Mesendoderm (in vitro differentiated cells): ENCODE measurements around the gene GRIK5.

Source experiments
- DNase-seq: peaks from one replicate; pipeline ENCODE4 v3.0.0; 2013
- H2AK5ac ChIP-seq: 2 replicates; pipeline ENCODE4 v1.6.1; 2013; ENCODE audit warnings: low read length, inconsistent platforms
- H2BK120ac ChIP-seq: 2 replicates; pipeline ENCODE4 v1.6.1; 2013; ENCODE audit warnings: low read depth, mild to moderate bottlenecking, low read length, moderate library complexity, mixed read lengths
- H2BK15ac ChIP-seq: replicated peaks from 2 replicates; pipeline ENCODE4 v1.6.1; 2013; ENCODE audit warnings: low read depth, mild to moderate bottlenecking, moderate library complexity
- H2BK5ac ChIP-seq: 2 replicates; pipeline ENCODE4 v1.6.1; 2013; ENCODE audit warnings: low read length, inconsistent platforms
- H3K18ac ChIP-seq: 2 replicates; pipeline ENCODE4 v1.6.1; 2013; ENCODE audit warnings: mild to moderate bottlenecking, low read length, mixed read lengths
- H3K23ac ChIP-seq: one replicate; pipeline ENCODE4 v1.6.1; 2013; ENCODE audit warnings: low read length
- H3K27ac ChIP-seq: 2 replicates; pipeline ENCODE4 v1.5.1; 2013; ENCODE audit warnings: low read depth, mild to moderate bottlenecking, inconsistent platforms, low read length, moderate library complexity
- H3K27me3 ChIP-seq: 2 replicates; pipeline ENCODE4 v1.6.1; 2013; ENCODE audit warnings: low read length, control low read depth, mild to moderate bottlenecking, inconsistent platforms; ENCODE audit not compliant: insufficient read depth, poor library complexity
- H3K36me3 ChIP-seq: 2 replicates; pipeline ENCODE4 v1.6.1; 2013; ENCODE audit warnings: low read length, inconsistent platforms; ENCODE audit not compliant: control insufficient read depth, insufficient read depth
- H3K4ac ChIP-seq: one replicate; pipeline ENCODE4 v1.6.1; 2013; ENCODE audit warnings: low read depth, mild to moderate bottlenecking, low read length, moderate library complexity
- H3K4me1 ChIP-seq: 2 replicates; pipeline ENCODE4 v1.6.1; 2013; ENCODE audit warnings: low read depth, low read length, inconsistent platforms; ENCODE audit not compliant: control insufficient read depth
- H3K4me2 ChIP-seq: 2 replicates; pipeline ENCODE4 v1.6.1; 2013; ENCODE audit warnings: low read length
- H3K4me3 ChIP-seq: 2 replicates; pipeline ENCODE4 v1.5.1; 2013; ENCODE audit warnings: mild to moderate bottlenecking, low read length
- H3K56ac ChIP-seq: one replicate; pipeline ENCODE4 v1.6.1; 2013; ENCODE audit warnings: low read length
- H3K79me1 ChIP-seq: 2 replicates; pipeline ENCODE4 v1.6.1; 2013; ENCODE audit warnings: low read length, inconsistent platforms
- H3K79me2 ChIP-seq: 2 replicates; pipeline ENCODE4 v1.6.1; 2013; ENCODE audit warnings: mild to moderate bottlenecking, low read length; ENCODE audit not compliant: control insufficient read depth, insufficient read depth
- H3K9ac ChIP-seq: 2 replicates; pipeline ENCODE4 v1.6.1; 2013; ENCODE audit warnings: low read length, inconsistent platforms
- H4K5ac ChIP-seq: one replicate; pipeline ENCODE4 v1.6.1; 2013; ENCODE audit warnings: low read length
- H4K8ac ChIP-seq: one replicate; pipeline ENCODE4 v1.6.1; 2013; ENCODE audit warnings: low read depth, mild to moderate bottlenecking, control low read depth, low read length, moderate library complexity
- WGBS: extraction: QIAGEN DNeasy Blood & Tissue Kit; methylation state at CpG from one replicate; pipeline ENCODE4 v1.1.7; 2013; ENCODE audit warnings: low lambda C conversion rate, missing lambda C conversion rate; ENCODE audit not compliant: insufficient coverage; ENCODE audit errors: extremely low coverage; 5-methylcytosine and 5-hydroxymethylcytosine counted together

Gene GRIK5

GRCh38 chr19:42081584-42082203 is 11.7 kb upstream of the GRIK5 start:
- Histone ChIP-seq H2BK120ac (no peak overlapping the region), H3K4ac (no peak overlapping the region), H3K27ac (no peak overlapping the region), H4K8ac (no peak overlapping the region), H3K4me3 (no peak overlapping the region), H3K18ac (no peak overlapping the region), H4K5ac (no peak overlapping the region), H3K36me3 (peaks cover 18% of the 10 kb centered on the region), H2AK5ac (no peak overlapping the region), H3K4me1 (no peaks in the 10 kb centered on the region), H3K79me1 (peaks cover 21% of the 10 kb centered on the region), H3K27me3 (no peaks in the 10 kb centered on the region), H2BK15ac (no peak overlapping the region), H3K79me2 (peaks cover 35% of the 10 kb centered on the region), H3K23ac (no peak overlapping the region), H3K4me2 (no peak overlapping the region), H2BK5ac (no peak overlapping the region), H3K9ac (no peak overlapping the region), H3K56ac (no peak overlapping the region)
- DNase-seq, result peak; percentile 50
- WGBS, result no CpG with 5 or more reads among the region's 2 CpGs

GRCh38 chr19:42080764-42081375 is 10.9 kb upstream of the GRIK5 start:
- H3K4me2 ChIP-seq, result no peak overlapping the region
- H3K79me2 ChIP-seq, result peaks cover 42% of the 10 kb centered on the region
- H3K9ac ChIP-seq, result no peak overlapping the region
- DNase-seq, result no peak
- H2BK15ac ChIP-seq, result no peak overlapping the region
- H2BK120ac ChIP-seq, result no peak overlapping the region
- no peaks in the 10 kb centered on the region for H3K27me3 ChIP-seq
- no peaks in the 10 kb centered on the region for H3K4me1 ChIP-seq
- H3K4ac ChIP-seq, result no peak overlapping the region
- H3K56ac ChIP-seq, result no peak overlapping the region
- no peak overlapping the region for H2AK5ac ChIP-seq
- H4K8ac ChIP-seq, result no peak overlapping the region
- no peak overlapping the region for H3K18ac ChIP-seq
- H3K79me1 ChIP-seq, result peaks cover 21% of the 10 kb centered on the region
- peak overlapping the region; percentile 24 for H3K23ac ChIP-seq
- H4K5ac ChIP-seq, result no peak overlapping the region
- H2BK5ac ChIP-seq, result no peak overlapping the region
- no CpG with 5 or more reads among the region's 28 CpGs for WGBS
- H3K27ac ChIP-seq, result no peak overlapping the region
- H3K36me3 ChIP-seq, result peaks cover 18% of the 10 kb centered on the region
- H3K4me3 ChIP-seq, result no peak overlapping the region

- Histone ChIP-seq H3K56ac (no peak overlapping the region), H2AK5ac (no peak overlapping the region), H3K4me1 (peaks cover 2% of the 10 kb centered on the region), H3K36me3 (peaks cover 18% of the 10 kb centered on the region), H4K8ac (no peak overlapping the region), H3K4me2 (no peak overlapping the region), H3K4ac (no peak overlapping the region), H3K4me3 (no peak overlapping the region), H3K27me3 (no peaks in the 10 kb centered on the region), H3K23ac (no peak overlapping the region), H3K79me2 (peaks cover 42% of the 10 kb centered on the region), H3K18ac (no peak overlapping the region), H3K9ac (no peak overlapping the region), H3K79me1 (peaks cover 21% of the 10 kb centered on the region), H3K27ac (no peak overlapping the region), H2BK15ac (no peak overlapping the region), H2BK120ac (no peak overlapping the region), H4K5ac (no peak overlapping the region), H2BK5ac (no peak overlapping the region)
- WGBS, result no CpG with 5 or more reads among the region's 44 CpGs
- no peak for DNase-seq
These were observed 10.1 kb upstream of the GRIK5 start for GRCh38 chr19:42079886-42080763.

- Histone ChIP-seq H4K8ac (no peak overlapping the region), H3K4ac (no peak overlapping the region), H3K27ac (no peak overlapping the region), H3K36me3 (peaks cover 18% of the 10 kb centered on the region), H4K5ac (no peak overlapping the region), H3K79me2 (peaks cover 42% of the 10 kb centered on the region), H3K79me1 (peaks cover 21% of the 10 kb centered on the region), H3K23ac (no peak overlapping the region), H2AK5ac (no peak overlapping the region), H3K4me2 (no peak overlapping the region), H3K9ac (no peak overlapping the region), H3K27me3 (no peaks in the 10 kb centered on the region), H2BK15ac (no peak overlapping the region), H2BK120ac (no peak overlapping the region), H3K56ac (no peak overlapping the region), H3K4me3 (no peak overlapping the region), H2BK5ac (no peak overlapping the region), H3K18ac (no peak overlapping the region), H3K4me1 (peaks cover 4% of the 10 kb centered on the region)
- WGBS, result no CpG with 5 or more reads among the region's 16 CpGs
- no peak for DNase-seq
These were observed 9.3 kb upstream of the GRIK5 start for GRCh38 chr19:42079276-42079669.

- Histone ChIP-seq H2BK5ac (no peak overlapping the region), H3K4me1 (peaks cover 4% of the 10 kb centered on the region), H4K8ac (no peak overlapping the region), H3K56ac (no peak overlapping the region), H4K5ac (no peak overlapping the region), H3K4ac (no peak overlapping the region), H3K27me3 (no peaks in the 10 kb centered on the region), H2AK5ac (no peak overlapping the region), H3K36me3 (peaks cover 18% of the 10 kb centered on the region), H3K9ac (no peak overlapping the region), H3K18ac (no peak overlapping the region), H3K27ac (no peak overlapping the region), H3K4me3 (no peak overlapping the region), H2BK120ac (no peak overlapping the region), H3K79me2 (peaks cover 42% of the 10 kb centered on the region), H3K79me1 (peaks cover 21% of the 10 kb centered on the region), H3K4me2 (no peak overlapping the region), H2BK15ac (no peak overlapping the region), H3K23ac (no peak overlapping the region)
- no CpG with 5 or more reads among the region's 15 CpGs for WGBS
- no peak for DNase-seq
These were observed 8.7 kb upstream of the GRIK5 start for GRCh38 chr19:42078538-42079275.
